ENCODE data around the gene SEH1L.

SEH1L gene

DNA sequence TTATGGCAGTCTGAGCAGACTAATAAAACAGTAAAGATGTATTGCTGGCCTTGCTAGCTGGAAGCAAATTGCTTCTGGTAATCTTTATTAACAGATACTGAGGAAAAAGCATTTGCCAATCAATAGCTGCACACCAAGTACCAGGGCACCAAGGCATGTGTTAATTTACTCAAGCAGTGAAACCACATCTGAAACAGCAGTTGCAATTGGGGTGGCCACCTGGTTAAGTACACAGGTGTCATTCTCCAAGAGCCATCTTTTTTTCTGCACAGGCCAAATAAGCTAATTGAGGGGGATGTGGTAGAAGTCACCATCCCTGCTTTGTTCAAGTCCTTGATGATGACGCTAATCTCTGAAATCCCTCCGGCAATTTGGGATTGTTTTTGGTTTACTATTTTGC lies 8.6 kb upstream of the SEH1L start:
- no peak for DNase-seq
- Histone ChIP-seq H3K36me3 (ENCODE audit: control insufficient read depth, insufficient read depth, low read length) (no peaks in the 10 kb centered on the region), H3K9me3 (ENCODE audit: control insufficient read depth, low read length) (no peaks in the 10 kb centered on the region), H3K27me3 (replicated peaks; ENCODE audit: control insufficient read depth, insufficient read depth, low read length, poor library complexity, severe bottlenecking) (no peaks in the 10 kb centered on the region), H3K27ac (ENCODE audit: insufficient read depth, low read length, poor library complexity, severe bottlenecking) (no peak overlapping the region), H3K4me3 (ENCODE audit: insufficient read depth, low read depth, low read length, poor library complexity, severe bottlenecking) (no peak overlapping the region), H3K4me1 (ENCODE audit: control insufficient read depth, insufficient read depth, low read length, poor library complexity, severe bottlenecking) (no peaks in the 10 kb centered on the region)

DNA sequence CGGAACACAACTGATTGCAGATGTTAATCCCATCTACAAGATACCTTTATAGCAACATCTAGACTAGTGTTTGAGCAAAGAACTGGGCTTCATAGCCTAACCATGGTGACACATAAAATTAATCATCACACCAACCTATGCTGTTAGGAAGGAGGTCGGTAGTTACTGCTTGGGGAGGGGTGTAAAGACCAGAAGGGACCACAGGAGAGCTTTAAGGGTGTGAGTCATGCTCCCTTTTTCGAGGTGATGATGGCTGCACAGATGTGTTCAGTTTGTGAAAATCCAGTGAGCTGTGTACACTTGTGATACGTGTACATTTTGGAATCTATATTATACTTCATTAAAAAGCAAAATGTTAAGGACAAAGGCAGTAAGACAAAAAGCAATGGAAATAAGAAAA lies 4.6 kb upstream of the SEH1L start:
- no peak for DNase-seq
- Histone ChIP-seq H3K27ac (ENCODE audit: insufficient read depth, low read length, poor library complexity, severe bottlenecking) (no peak overlapping the region), H3K4me3 (ENCODE audit: insufficient read depth, low read depth, low read length, poor library complexity, severe bottlenecking) (no peak overlapping the region), H3K36me3 (ENCODE audit: control insufficient read depth, insufficient read depth, low read length) (no peaks in the 10 kb centered on the region), H3K9me3 (ENCODE audit: control insufficient read depth, low read length) (no peaks in the 10 kb centered on the region), H3K27me3 (replicated peaks; ENCODE audit: control insufficient read depth, insufficient read depth, low read length, poor library complexity, severe bottlenecking) (no peaks in the 10 kb centered on the region), H3K4me1 (ENCODE audit: control insufficient read depth, insufficient read depth, low read length, poor library complexity, severe bottlenecking) (peaks cover 7% of the 10 kb centered on the region)

DNA sequence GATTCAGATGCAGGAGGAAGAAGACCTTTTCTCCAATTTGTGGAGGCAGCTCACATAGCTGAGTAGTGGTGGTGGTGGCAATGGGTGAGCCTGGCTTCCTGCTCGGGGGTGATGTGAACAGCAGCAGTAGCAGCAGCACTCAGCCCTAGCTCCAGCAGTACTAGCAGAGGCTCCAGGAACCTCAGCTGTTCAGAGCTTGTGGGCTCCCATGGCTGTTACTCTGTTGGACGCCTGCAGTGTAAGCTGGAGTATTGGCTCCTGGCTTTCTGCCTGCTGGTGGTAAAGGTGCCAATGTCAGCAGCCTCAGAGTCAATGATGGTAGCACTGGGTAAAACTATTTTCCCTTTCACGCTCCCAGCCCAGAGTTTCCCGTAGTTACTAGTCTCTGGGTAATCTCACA lies 3.1 kb upstream of the SEH1L start:
- DNase-seq: no peak
- no peaks in the 10 kb centered on the region for H3K36me3 ChIP-seq (ENCODE audit: control insufficient read depth, insufficient read depth, low read length)

DNA sequence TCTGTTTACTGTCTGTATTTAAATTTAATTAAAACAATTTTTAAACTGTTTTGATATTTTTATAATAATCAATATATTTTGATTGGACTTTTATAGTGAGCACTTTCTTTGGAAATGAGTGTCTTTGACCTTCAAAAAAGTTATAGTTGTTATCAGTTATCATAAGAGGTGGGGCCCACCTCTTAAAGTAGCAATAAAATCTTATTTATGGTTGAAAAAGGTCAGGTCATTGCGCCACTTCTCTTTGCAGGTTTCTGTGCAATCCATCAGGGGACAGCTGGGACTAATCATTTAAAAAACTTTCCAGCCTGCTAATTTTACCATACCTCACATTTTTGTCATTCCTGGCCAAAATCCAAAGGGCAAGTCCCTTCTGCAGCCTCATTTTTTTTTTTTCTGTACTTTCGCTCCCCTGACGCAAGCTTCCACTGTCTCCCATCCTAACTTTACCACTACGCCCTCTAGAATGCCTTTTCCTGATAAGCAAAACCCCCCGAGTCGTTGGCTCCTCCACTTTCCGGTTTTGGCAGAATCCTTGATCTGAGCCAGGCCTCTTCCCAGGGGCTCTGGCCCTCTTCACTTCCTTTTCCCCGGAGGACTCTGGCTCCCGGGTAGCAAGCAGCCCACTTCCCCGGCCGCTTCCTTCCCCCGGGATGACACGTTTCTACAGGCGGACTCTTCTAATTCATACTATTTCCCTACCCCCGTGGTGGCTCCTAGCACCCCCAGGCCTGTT lies 1.1 kb upstream of the SEH1L start:
- peaks cover 13% of the 10 kb centered on the region for H3K4me1 ChIP-seq (ENCODE audit: control insufficient read depth, insufficient read depth, low read length, poor library complexity, severe bottlenecking)
- peak overlapping the region; percentile 52 for H3K4me3 ChIP-seq (ENCODE audit: insufficient read depth, low read depth, low read length, poor library complexity, severe bottlenecking)
- H3K27me3 ChIP-seq (replicated peaks; ENCODE audit: control insufficient read depth, insufficient read depth, low read length, poor library complexity, severe bottlenecking): no peaks in the 10 kb centered on the region
- H3K9me3 ChIP-seq (ENCODE audit: control insufficient read depth, low read length): no peaks in the 10 kb centered on the region
- H3K27ac ChIP-seq (ENCODE audit: insufficient read depth, low read length, poor library complexity, severe bottlenecking): peak overlapping the region; percentile 79
- no peak for DNase-seq
- H3K36me3 ChIP-seq (ENCODE audit: control insufficient read depth, insufficient read depth, low read length): no peaks in the 10 kb centered on the region

More for the DNA sequence above, 3.1 kb upstream of the SEH1L start:
- Histone ChIP-seq H3K4me1 (ENCODE audit: control insufficient read depth, insufficient read depth, low read length, poor library complexity, severe bottlenecking) (peaks cover 12% of the 10 kb centered on the region), H3K4me3 (ENCODE audit: insufficient read depth, low read depth, low read length, poor library complexity, severe bottlenecking) (no peak overlapping the region), H3K27me3 (replicated peaks; ENCODE audit: control insufficient read depth, insufficient read depth, low read length, poor library complexity, severe bottlenecking) (no peaks in the 10 kb centered on the region), H3K9me3 (ENCODE audit: control insufficient read depth, low read length) (no peaks in the 10 kb centered on the region), H3K27ac (ENCODE audit: insufficient read depth, low read length, poor library complexity, severe bottlenecking) (no peak overlapping the region)

DNA sequence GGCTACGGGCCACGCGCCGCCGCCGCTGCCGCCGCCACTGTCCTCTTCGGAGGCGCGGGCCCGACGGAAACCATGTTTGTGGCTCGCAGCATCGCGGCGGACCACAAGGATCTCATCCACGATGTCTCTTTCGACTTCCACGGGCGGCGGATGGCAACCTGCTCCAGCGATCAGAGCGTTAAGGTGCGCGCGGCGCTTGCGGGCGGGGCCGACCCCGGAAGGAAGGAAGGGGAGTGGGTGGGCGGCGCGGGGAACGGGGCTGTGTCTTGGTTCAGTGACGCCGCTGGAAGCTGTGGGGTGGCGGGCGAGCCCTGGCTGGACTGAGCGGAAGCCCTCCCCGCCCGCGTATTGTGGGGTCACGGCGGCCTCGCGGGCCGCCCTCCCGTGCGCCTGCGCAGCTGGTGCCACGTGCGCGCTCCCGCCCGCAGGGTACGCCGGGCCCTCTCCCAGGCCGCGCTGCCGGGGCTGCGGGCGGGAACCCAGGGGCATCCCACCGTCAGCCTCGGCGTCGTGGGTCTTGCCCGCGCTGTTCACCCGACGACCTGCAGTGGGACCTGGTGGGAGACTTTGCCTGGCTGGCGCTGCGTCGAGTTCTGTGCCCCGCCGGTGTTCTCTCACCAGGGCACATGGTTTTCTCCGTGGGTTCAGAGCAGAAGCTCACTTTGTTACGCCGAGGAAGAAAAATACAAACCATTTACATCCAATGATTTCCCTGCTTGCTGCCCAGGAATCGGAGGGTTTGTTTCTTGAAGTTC lies 416 bp downstream of the SEH1L start:
- Histone ChIP-seq H3K9me3 (ENCODE audit: control insufficient read depth, low read length) (no peaks in the 10 kb centered on the region), H3K27ac (ENCODE audit: insufficient read depth, low read length, poor library complexity, severe bottlenecking) (peak overlapping the region; percentile 91), H3K4me3 (ENCODE audit: insufficient read depth, low read depth, low read length, poor library complexity, severe bottlenecking) (peak overlapping the region; percentile 69), H3K36me3 (ENCODE audit: control insufficient read depth, insufficient read depth, low read length) (no peaks in the 10 kb centered on the region), H3K4me1 (ENCODE audit: control insufficient read depth, insufficient read depth, low read length, poor library complexity, severe bottlenecking) (peaks cover 13% of the 10 kb centered on the region), H3K27me3 (replicated peaks; ENCODE audit: control insufficient read depth, insufficient read depth, low read length, poor library complexity, severe bottlenecking) (no peaks in the 10 kb centered on the region)
- DNase-seq: peak; percentile 96 to 98 (median 97)

DNA sequence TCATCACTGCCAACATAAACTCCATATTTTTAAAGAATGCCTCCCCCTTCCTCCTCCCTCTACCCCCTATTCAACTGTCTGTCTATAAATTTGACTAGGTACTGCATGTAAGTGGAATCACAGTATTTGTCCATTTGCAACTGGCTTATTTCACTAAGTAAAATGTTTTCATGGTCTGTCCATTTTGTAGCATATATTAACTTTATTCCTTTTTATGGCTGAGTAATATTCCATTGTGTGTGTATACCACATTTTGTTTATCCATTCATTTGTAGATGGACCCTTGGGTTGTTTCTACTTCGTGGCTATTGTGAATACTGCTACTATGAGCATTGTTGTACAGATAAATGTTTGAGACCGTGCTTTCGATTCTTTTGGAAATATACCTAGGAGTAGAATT lies 10.7 kb downstream of the SEH1L start:
- no peaks in the 10 kb centered on the region for H3K9me3 ChIP-seq (ENCODE audit: control insufficient read depth, low read length)
- peaks cover 19% of the 10 kb centered on the region for H3K36me3 ChIP-seq (ENCODE audit: control insufficient read depth, insufficient read depth, low read length)
- no peaks in the 10 kb centered on the region for H3K4me1 ChIP-seq (ENCODE audit: control insufficient read depth, insufficient read depth, low read length, poor library complexity, severe bottlenecking)
- no peaks in the 10 kb centered on the region for H3K27me3 ChIP-seq (replicated peaks; ENCODE audit: control insufficient read depth, insufficient read depth, low read length, poor library complexity, severe bottlenecking)
- DNase-seq: no peak
- no peak overlapping the region for H3K27ac ChIP-seq (ENCODE audit: insufficient read depth, low read length, poor library complexity, severe bottlenecking)
- H3K4me3 ChIP-seq (ENCODE audit: insufficient read depth, low read depth, low read length, poor library complexity, severe bottlenecking): no peak overlapping the region

DNA sequence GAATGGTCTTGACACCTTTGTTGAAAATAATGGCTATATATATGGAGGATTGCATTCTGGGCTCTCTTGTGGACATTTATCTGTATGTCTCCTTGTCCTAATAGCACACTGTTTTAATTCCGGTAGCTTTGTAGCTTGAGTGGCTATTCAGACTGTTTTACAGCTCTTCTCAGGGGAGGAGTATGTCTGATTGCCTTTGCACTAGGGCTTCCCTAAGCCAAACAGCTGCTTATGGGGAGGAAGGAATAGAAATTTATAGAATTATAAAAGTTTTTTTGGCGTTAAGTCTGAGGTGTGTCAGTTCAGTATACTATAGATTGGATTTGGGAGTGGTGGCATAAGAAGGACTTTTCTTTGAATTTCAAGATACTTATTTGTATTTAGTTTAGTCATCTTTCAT lies 12.6 kb downstream of the SEH1L start:
- Histone ChIP-seq H3K36me3 (ENCODE audit: control insufficient read depth, insufficient read depth, low read length) (peaks cover 16% of the 10 kb centered on the region), H3K9me3 (ENCODE audit: control insufficient read depth, low read length) (no peaks in the 10 kb centered on the region), H3K27me3 (replicated peaks; ENCODE audit: control insufficient read depth, insufficient read depth, low read length, poor library complexity, severe bottlenecking) (no peaks in the 10 kb centered on the region), H3K4me1 (ENCODE audit: control insufficient read depth, insufficient read depth, low read length, poor library complexity, severe bottlenecking) (no peaks in the 10 kb centered on the region), H3K4me3 (ENCODE audit: insufficient read depth, low read depth, low read length, poor library complexity, severe bottlenecking) (no peak overlapping the region), H3K27ac (ENCODE audit: insufficient read depth, low read length, poor library complexity, severe bottlenecking) (no peak overlapping the region)
- DNase-seq: no peak

DNA sequence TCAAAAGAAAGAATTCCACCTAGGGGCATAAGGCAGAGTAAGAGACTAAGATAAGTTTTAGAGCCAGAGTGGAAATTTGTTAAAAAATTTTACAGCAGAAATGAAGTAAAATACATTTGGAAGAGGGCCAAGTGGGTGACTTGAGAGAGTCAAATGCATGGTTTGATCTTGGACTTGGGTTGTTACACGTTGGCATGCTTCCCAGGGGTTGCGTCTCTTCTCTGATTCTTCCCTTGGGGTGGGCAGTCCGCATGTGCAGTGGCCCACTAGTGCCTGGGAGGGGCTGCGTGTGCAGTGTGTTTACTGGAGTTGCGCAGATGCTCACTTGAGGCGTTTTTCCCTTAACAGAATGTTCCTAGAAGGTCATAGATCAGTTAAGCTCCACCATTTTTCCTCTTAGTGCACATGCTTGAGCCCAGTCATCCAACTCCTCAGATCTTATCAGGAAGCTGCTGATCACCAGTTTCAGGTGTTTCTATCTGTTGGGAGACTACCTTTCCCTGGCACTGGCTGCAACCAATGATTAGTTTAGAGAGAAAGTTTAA lies 13.1 kb downstream of the SEH1L start:
- Histone ChIP-seq H3K27ac (ENCODE audit: insufficient read depth, low read length, poor library complexity, severe bottlenecking) (no peak overlapping the region), H3K27me3 (replicated peaks; ENCODE audit: control insufficient read depth, insufficient read depth, low read length, poor library complexity, severe bottlenecking) (no peaks in the 10 kb centered on the region), H3K4me1 (ENCODE audit: control insufficient read depth, insufficient read depth, low read length, poor library complexity, severe bottlenecking) (no peaks in the 10 kb centered on the region), H3K36me3 (ENCODE audit: control insufficient read depth, insufficient read depth, low read length) (peaks cover 16% of the 10 kb centered on the region), H3K9me3 (ENCODE audit: control insufficient read depth, low read length) (no peaks in the 10 kb centered on the region), H3K4me3 (ENCODE audit: insufficient read depth, low read depth, low read length, poor library complexity, severe bottlenecking) (no peak overlapping the region)
- DNase-seq: no peak

DNA sequence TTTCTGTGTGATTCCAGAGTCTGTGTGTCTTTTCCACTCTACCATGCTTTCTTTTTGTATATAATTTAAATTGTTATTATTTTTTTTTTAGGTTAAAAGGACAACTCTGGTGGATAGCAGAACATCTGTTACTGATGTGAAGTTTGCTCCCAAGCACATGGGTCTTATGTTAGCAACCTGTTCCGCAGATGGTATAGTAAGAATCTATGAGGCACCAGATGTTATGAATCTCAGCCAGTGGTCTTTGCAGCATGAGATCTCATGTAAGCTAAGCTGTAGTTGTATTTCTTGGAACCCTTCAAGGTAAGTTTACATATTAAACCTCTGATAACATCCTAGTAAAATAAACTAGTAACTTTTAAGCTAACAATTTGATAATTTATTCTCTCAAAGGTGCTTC lies 15.3 kb downstream of the SEH1L start:
- no peak for DNase-seq
- H3K4me1 ChIP-seq (ENCODE audit: control insufficient read depth, insufficient read depth, low read length, poor library complexity, severe bottlenecking): no peaks in the 10 kb centered on the region
- no peak overlapping the region for H3K27ac ChIP-seq (ENCODE audit: insufficient read depth, low read length, poor library complexity, severe bottlenecking)
- no peaks in the 10 kb centered on the region for H3K9me3 ChIP-seq (ENCODE audit: control insufficient read depth, low read length)
- H3K4me3 ChIP-seq (ENCODE audit: insufficient read depth, low read depth, low read length, poor library complexity, severe bottlenecking): no peak overlapping the region
- peaks cover 16% of the 10 kb centered on the region for H3K36me3 ChIP-seq (ENCODE audit: control insufficient read depth, insufficient read depth, low read length)
- H3K27me3 ChIP-seq (replicated peaks; ENCODE audit: control insufficient read depth, insufficient read depth, low read length, poor library complexity, severe bottlenecking): no peaks in the 10 kb centered on the region

DNA sequence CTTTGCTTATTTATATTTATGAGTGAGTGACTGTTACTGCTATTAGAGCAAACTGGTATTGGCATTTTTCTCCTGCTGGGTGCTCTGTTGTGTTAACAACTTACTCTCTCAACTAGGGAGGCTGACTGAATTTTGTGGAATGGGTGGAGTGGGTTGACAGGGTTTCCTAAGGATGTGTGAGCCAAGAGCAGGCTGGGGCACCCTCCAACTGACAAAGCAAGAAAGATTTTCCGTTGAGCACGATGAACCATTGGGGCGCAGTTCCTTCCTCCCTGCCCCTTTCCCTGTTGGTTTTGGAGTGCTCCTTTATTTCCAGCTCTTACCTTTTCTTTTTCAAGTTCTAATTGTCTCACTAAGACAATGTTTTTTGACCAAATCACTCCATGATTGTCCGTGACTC lies 20.3 kb downstream of the SEH1L start:
- Histone ChIP-seq H3K36me3 (ENCODE audit: control insufficient read depth, insufficient read depth, low read length) (peaks cover 19% of the 10 kb centered on the region), H3K4me3 (ENCODE audit: insufficient read depth, low read depth, low read length, poor library complexity, severe bottlenecking) (no peak overlapping the region), H3K27ac (ENCODE audit: insufficient read depth, low read length, poor library complexity, severe bottlenecking) (no peak overlapping the region), H3K4me1 (ENCODE audit: control insufficient read depth, insufficient read depth, low read length, poor library complexity, severe bottlenecking) (no peaks in the 10 kb centered on the region), H3K9me3 (ENCODE audit: control insufficient read depth, low read length) (no peaks in the 10 kb centered on the region), H3K27me3 (replicated peaks; ENCODE audit: control insufficient read depth, insufficient read depth, low read length, poor library complexity, severe bottlenecking) (no peaks in the 10 kb centered on the region)
- no peak for DNase-seq

Data from effector memory CD4-positive, alpha-beta T cell (primary cell).